ENCODE measurements around the gene FUOM. TPM values are rescaled to one million over a fixed set of nuclear protein-coding genes. Genes with fewer than 3 reads are reported as not detected.

The FUOM gene
- total RNA-seq, 4 donors from 2014 or later: 2.6 to 13.8 (median 2.9) TPM; not detected in 1

DNA sequence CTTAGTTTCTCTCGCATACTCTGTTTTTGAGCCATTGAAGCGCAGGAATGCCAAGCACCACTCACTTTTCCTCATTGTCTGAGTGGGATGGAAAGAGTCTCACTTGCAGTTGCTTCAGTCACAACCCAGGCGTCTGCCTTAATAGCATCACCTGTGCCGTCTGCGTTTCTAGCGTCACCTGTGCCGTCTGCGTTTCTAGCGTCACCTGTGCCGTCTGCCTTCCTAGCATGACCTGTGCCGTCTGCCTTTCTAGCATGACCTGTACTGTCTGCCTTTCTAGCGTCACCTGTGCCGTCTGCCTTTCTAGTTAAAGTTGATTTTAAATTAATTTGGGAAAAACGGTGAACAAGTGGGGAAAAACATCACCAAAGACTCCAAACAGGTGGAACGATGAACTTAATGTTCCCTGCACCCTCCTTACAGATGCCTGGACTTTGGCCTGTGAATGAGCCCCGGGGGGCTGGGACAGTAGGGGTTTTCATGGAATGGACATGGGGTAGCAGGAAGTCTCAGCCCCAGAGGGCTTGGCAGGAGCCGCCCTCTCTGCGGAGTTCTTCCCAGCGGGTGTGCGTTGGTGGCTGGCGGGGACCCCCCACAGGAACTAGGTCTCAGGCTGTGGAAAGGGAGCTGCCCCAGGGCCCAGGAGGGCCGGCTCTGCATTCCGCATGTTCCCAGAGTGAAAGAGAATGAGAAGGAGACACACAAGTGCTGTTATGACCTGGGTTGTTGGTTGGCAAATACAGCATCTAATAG lies 45.6 kb downstream of the FUOM start:
- Histone ChIP-seq H3K27ac (no peak overlapping the region), H3K4me1 (peaks cover 2 to 8% of the 10 kb centered on the region in 2 donors), H3K9me3 (no peaks in the 10 kb centered on the region), H3K36me3 (no peaks in the 10 kb centered on the region), H3K4me3 (no peak overlapping the region), H3K27me3 (no peaks in the 10 kb centered on the region)
- TF ChIP-seq POLR2A (IDR thresholded peaks at IDR 0.05) (no peak), CTCF (IDR thresholded peaks at IDR 0.05) (no peak)
- intact Hi-C loops (cut with DNase I; ENCODE audit: low total_unique reads): no loop called here
- no peak for DNase-seq

DNA sequence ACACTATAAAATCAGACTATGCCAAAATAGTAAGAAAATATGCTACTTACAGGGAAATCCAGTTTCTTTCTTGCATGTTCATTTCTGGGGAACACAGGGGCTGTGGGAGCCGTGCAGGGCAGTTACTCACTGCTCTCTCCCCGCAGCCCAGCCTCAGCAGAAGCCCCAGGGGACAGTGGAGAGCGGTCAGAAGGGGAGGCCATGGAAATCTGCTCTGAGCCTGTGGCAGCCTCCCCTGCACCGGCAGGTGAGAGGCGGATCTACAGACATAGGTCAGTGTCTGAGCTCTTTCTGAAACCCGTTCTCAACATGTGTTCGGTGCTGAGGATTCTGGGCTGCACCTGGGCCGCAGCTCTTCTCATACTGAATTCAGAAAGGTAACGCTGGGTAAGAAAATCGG lies 46.2 kb downstream of the FUOM start:
- Histone ChIP-seq H3K36me3 (no peaks in the 10 kb centered on the region), H3K27me3 (no peaks in the 10 kb centered on the region), H3K4me1 (peaks cover 5 to 13% of the 10 kb centered on the region in 2 donors), H3K4me3 (no peak overlapping the region), H3K9me3 (no peaks in the 10 kb centered on the region), H3K27ac (no peak overlapping the region)
- TF ChIP-seq POLR2A (IDR thresholded peaks at IDR 0.05) (no peak), CTCF (IDR thresholded peaks at IDR 0.05) (no peak)
- DNase-seq: no peak
- intact Hi-C loops (cut with DNase I; ENCODE audit: low total_unique reads): no loop called here

DNA sequence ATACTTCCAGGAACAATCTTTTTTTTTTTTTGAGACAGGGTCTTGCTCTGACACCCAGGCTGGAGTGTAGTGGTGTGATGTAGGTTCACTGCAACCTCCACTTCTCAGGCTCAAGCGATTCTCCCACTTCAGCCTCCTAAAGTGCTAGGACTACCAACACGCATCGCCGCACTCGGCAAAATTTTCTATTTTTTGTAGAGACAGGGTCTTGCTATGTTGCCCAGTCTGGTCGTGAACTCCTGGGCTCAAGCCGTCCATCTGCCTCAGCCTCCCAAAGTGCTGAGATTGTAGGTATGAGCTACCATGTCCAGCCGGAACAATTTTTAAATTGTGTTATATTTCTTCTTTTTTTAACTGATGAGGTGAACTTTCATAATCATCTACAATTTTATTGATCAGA lies 47.0 kb downstream of the FUOM start:
- intact Hi-C loops (cut with DNase I; ENCODE audit: low total_unique reads): no loop called here
- H3K27me3 ChIP-seq: no peaks in the 10 kb centered on the region
- no peak overlapping the region for H3K27ac ChIP-seq
- H3K4me1 ChIP-seq: peaks cover 5 to 13% of the 10 kb centered on the region in 2 donors
- H3K36me3 ChIP-seq: no peaks in the 10 kb centered on the region
- no peaks in the 10 kb centered on the region for H3K9me3 ChIP-seq
- no peak for DNase-seq
- H3K4me3 ChIP-seq: no peak overlapping the region
- TF ChIP-seq CTCF (IDR thresholded peaks at IDR 0.05) (no peak), POLR2A (IDR thresholded peaks at IDR 0.05) (no peak)

GRCh38 chr10:133310399-133310755 lies 47.4 kb downstream of the FUOM start:
- Histone ChIP-seq H3K4me1 (peaks cover 5 to 13% of the 10 kb centered on the region in 2 donors), H3K27me3 (no peaks in the 10 kb centered on the region), H3K9me3 (no peaks in the 10 kb centered on the region), H3K4me3 (no peak overlapping the region), H3K27ac (no peak overlapping the region), H3K36me3 (no peaks in the 10 kb centered on the region)
- intact Hi-C loops (cut with DNase I; ENCODE audit: low total_unique reads): no loop called here
- no peak for TF ChIP-seq CTCF (IDR thresholded peaks at IDR 0.05)
- no peak for TF ChIP-seq POLR2A (IDR thresholded peaks at IDR 0.05)
- DNase-seq: no peak

GRCh38 chr10:133309720-133310398 lies 48.0 kb downstream of the FUOM start:
- H3K27ac ChIP-seq: peak overlapping the region in 1 of 2 donors; percentile 97
- intact Hi-C loops (cut with DNase I; ENCODE audit: low total_unique reads): no loop called here
- peaks cover 5 to 13% of the 10 kb centered on the region in 2 donors for H3K4me1 ChIP-seq
- TF ChIP-seq POLR2A (IDR thresholded peaks at IDR 0.05): no peak
- no peak for TF ChIP-seq CTCF (IDR thresholded peaks at IDR 0.05)
- peak; percentile 49 to 51 for DNase-seq
- H3K36me3 ChIP-seq: no peaks in the 10 kb centered on the region
- H3K4me3 ChIP-seq: no peak overlapping the region
- no peaks in the 10 kb centered on the region for H3K27me3 ChIP-seq
- no peaks in the 10 kb centered on the region for H3K9me3 ChIP-seq

Measured in uterus (tissue), 4 donors.